GM23248 (cell line): ENCODE measurements around the gene DARS1. TPM values are rescaled to one million over a fixed set of nuclear protein-coding genes. Genes with fewer than 3 reads are reported as not detected.
"Not testable (repeated sequence)": the region's sequence is repeated elsewhere in the genome, so short reads cannot be mapped to it uniquely, and the experiment has no call there.

Experiments used
- DNase-seq: peaks from one replicate; pipeline ENCODE4 v3.0.0-alpha.2; 2015
- H2AFZ ChIP-seq: fragments of 200-600 bp; sonication (generic); 2 replicates; pipeline ENCODE4 v1.6.1; 2016; ENCODE audit warnings: antibody characterized with exemption
- H3F3A ChIP-seq: fragments of 200-600 bp; sonication (generic); 2 replicates; pipeline ENCODE4 v1.6.1; 2016; ENCODE audit warnings: mild to moderate bottlenecking, antibody characterized with exemption, mixed run types; ENCODE audit not compliant: insufficient read depth
- H3K27ac ChIP-seq: fragments of 200-600 bp; sonication (generic); 2 replicates; pipeline ENCODE4 v1.5.1; 2016; ENCODE audit warnings: mild to moderate bottlenecking
- H3K27me3 ChIP-seq: fragments of 200-600 bp; sonication (generic); replicated peaks from 2 replicates; pipeline ENCODE4 v1.6.1; 2016; ENCODE audit warnings: mild to moderate bottlenecking; ENCODE audit not compliant: insufficient read depth
- H3K36me3 ChIP-seq: fragments of 200-600 bp; sonication (generic); 2 replicates; pipeline ENCODE4 v1.6.1; 2016; ENCODE audit warnings: low read depth, mild to moderate bottlenecking
- H3K4me1 ChIP-seq: fragments of 200-600 bp; sonication (generic); 2 replicates; pipeline ENCODE4 v1.6.1; 2016; ENCODE audit warnings: mild to moderate bottlenecking; ENCODE audit not compliant: insufficient read depth
- H3K4me2 ChIP-seq: fragments of 200-600 bp; sonication (generic); one replicate; pipeline ENCODE4 v1.6.1; 2016; ENCODE audit warnings: mild to moderate bottlenecking; ENCODE audit not compliant: unreplicated experiment
- H3K4me3 ChIP-seq: fragments of 200-600 bp; sonication (generic); 2 replicates; pipeline ENCODE4 v1.5.1; 2016; ENCODE audit warnings: mild to moderate bottlenecking
- H3K79me2 ChIP-seq: fragments of 200-600 bp; sonication (generic); 2 replicates; pipeline ENCODE4 v1.6.1; 2016; ENCODE audit warnings: mild to moderate bottlenecking; ENCODE audit not compliant: insufficient read depth
- H3K9ac ChIP-seq: fragments of 200-600 bp; sonication (generic); 2 replicates; pipeline ENCODE4 v1.6.1; 2016; ENCODE audit warnings: mild to moderate bottlenecking
- H3K9me2 ChIP-seq: fragments of 200-600 bp; sonication (generic); 2 replicates; pipeline ENCODE4 v1.6.1; 2016; ENCODE audit warnings: mixed run types, mild to moderate bottlenecking, moderate library complexity; ENCODE audit not compliant: insufficient read depth
- H3K9me3 ChIP-seq: fragments of 200-600 bp; sonication (generic); one replicate; pipeline ENCODE4 v1.6.1; 2017; ENCODE audit warnings: low read depth
- H4K20me1 ChIP-seq: fragments of 200-600 bp; sonication (generic); 2 replicates; pipeline ENCODE4 v1.6.0; 2016; ENCODE audit not compliant: insufficient read depth
- EZH2 ChIP-seq: fragments of 200-600 bp; sonication (generic); IDR thresholded peaks from 2 replicates; pipeline ENCODE4 v1.6.1; 2018; ENCODE audit warnings: antibody characterized with exemption, mild to moderate bottlenecking; ENCODE audit not compliant: insufficient read depth, poor library complexity, severe bottlenecking
- EZH2phosphoT487 ChIP-seq: fragments of 200-600 bp; sonication (generic); IDR thresholded peaks from 2 replicates; pipeline ENCODE4 v1.6.1; 2018; ENCODE audit warnings: antibody characterized with exemption, moderate library complexity, mild to moderate bottlenecking, low read depth; ENCODE audit not compliant: insufficient read depth
- WGBS, 2 experiments: methylation state at CpG; one replicate each; pipeline ENCODE4 v1.1.6; 2015 to 2017; ENCODE audit warnings: low lambda C conversion rate in 2 of 2, low coverage in 1 of 2; ENCODE audit errors: missing lambda C conversion rate in 2 of 2; 5-methylcytosine and 5-hydroxymethylcytosine counted together
- in situ Hi-C: fragments of 300-500 bp; cut with MboI; formaldehyde crosslinking; loops from 2 replicates; pipeline ENCODE4 v1.15.0; 2020
- polyA plus RNA-seq: library from polyadenylated mRNA; unstranded; fragments of >200 nt; fragmentation: Nextera tagmentation; extraction: Ambion mirVana; gene quantifications from 2 replicates; pipeline ENCODE4 v1.2.1, GENCODE V29; 2016
- total RNA-seq: library from RNA; depleted of rRNA; stranded (reverse); fragments of >200 nt; shearing (Covaris generic); gene quantifications from 2 replicates; pipeline ENCODE4 v1.2.3, GENCODE V29; 2014

The DARS1 gene
- total and polyA plus RNA-seq, 2 experiments from 2014 or later = 109 to 121 TPM

DNA sequence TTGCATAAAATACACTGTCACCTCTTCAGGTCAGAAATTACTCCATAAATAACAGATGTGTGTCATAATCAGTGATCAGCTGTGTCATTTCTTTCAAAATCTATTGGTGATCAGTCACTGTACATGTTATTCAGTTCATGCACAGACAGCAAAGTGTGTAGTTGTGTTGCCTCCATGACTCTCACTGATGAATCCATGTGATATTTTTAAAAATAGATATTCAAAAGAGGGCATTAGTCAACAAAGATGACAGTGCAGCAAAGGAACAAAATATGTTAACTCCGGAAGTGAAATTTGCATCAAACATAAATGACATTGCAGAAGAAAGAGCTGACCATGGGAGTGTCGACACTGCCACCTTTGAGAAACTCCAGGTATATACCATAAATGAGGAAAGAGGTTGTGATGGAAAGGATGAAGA is 92.0 kb downstream of the DARS1 start:
- H3K79me2 ChIP-seq = no peaks in the 10 kb centered on the region
- WGBS, 2 experiments = 77 to 83% methylated on average over 2 of the region's 2 CpGs

DNA sequence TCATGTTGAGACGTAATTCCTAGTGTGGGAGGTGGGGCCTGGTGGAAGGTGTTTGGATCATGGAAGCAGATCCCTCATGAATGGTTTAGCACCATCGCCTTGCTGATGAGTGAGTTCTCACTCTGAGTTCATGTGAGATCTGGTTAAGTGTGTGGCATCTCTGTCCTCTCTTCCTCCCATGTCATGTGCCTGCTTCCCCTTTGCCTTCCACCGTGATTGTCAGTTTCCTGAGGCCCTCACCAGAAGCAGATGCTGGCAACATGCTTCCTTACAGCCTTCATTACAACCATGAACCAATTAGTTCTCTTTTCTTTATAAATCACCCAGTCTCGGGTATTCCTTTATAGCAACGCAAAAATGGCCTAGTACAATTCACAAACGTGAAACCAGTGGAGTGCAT is 94.6 kb downstream of the DARS1 start:
- in situ Hi-C loops = no loop called here
- 45 to 48% methylated on average over 6 of the region's 6 CpGs for WGBS, 2 experiments

More for the DNA sequence above, 92.0 kb downstream of the DARS1 start:
- H3K4me2 ChIP-seq = no peak overlapping the region
- in situ Hi-C loops = no loop called here
- H3K9me2 ChIP-seq = no peaks in the 10 kb centered on the region
- no peaks in the 10 kb centered on the region for H3K36me3 ChIP-seq
- H3K4me3 ChIP-seq = no peak overlapping the region
- H3K27me3 ChIP-seq = no peaks in the 10 kb centered on the region
- H4K20me1 ChIP-seq = no peaks in the 10 kb centered on the region
- H3K9me3 ChIP-seq = no peaks in the 10 kb centered on the region
- no peaks in the 10 kb centered on the region for H3K4me1 ChIP-seq
- no peak overlapping the region for H3K27ac ChIP-seq
- no peaks in the 10 kb centered on the region for H3F3A ChIP-seq
- TF ChIP-seq EZH2 = no peak
- no peak for TF ChIP-seq EZH2phosphoT487
- no peak overlapping the region for H3K9ac ChIP-seq
- DNase-seq = no peak
- H2AFZ ChIP-seq = no peak overlapping the region

DNA sequence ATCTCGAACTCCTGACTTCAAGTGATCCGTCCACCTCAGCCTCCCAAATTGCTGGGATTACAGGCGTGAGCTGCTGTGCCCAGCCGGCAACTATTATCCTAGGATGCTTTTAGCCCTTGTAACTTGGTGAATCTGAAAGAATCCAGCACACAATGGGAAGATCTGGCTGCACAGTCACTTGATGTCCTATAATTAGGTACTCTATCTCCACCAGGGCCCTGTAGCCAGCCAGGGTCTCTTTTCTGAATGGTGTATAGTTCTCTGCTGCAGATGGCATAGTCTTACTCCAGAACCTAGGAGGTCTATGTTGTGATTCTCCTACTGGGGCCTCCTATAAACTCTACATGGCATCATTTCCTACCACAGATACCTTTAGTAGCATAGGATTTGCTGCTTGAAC is 95.3 kb downstream of the DARS1 start:
- no peaks in the 10 kb centered on the region for H3K27me3 ChIP-seq
- in situ Hi-C loops = no loop called here
- no peaks in the 10 kb centered on the region for H3K79me2 ChIP-seq
- no peak overlapping the region for H2AFZ ChIP-seq
- DNase-seq = no peak
- no peak for TF ChIP-seq EZH2
- no peak for TF ChIP-seq EZH2phosphoT487
- no peak overlapping the region for H3K9ac ChIP-seq
- no peaks in the 10 kb centered on the region for H3K9me3 ChIP-seq
- H3K36me3 ChIP-seq = no peaks in the 10 kb centered on the region
- H3K27ac ChIP-seq = no peak overlapping the region
- no peaks in the 10 kb centered on the region for H3K9me2 ChIP-seq
- 80 to 89% methylated on average over 4 of the region's 4 CpGs for WGBS, 2 experiments
- H3F3A ChIP-seq = no peaks in the 10 kb centered on the region
- H3K4me2 ChIP-seq = no peak overlapping the region
- H3K4me1 ChIP-seq = no peaks in the 10 kb centered on the region
- no peak overlapping the region for H3K4me3 ChIP-seq
- H4K20me1 ChIP-seq = no peaks in the 10 kb centered on the region

More for the DNA sequence above, 94.6 kb downstream of the DARS1 start:
- DNase-seq = no peak
- no peak overlapping the region for H3K27ac ChIP-seq
- H3K4me1 ChIP-seq = no peaks in the 10 kb centered on the region
- no peaks in the 10 kb centered on the region for H4K20me1 ChIP-seq
- no peak overlapping the region for H3K9ac ChIP-seq
- no peak overlapping the region for H3K4me2 ChIP-seq
- TF ChIP-seq EZH2phosphoT487 (no peak), EZH2 (no peak)
- no peaks in the 10 kb centered on the region for H3K36me3 ChIP-seq
- no peaks in the 10 kb centered on the region for H3K27me3 ChIP-seq
- no peaks in the 10 kb centered on the region for H3K9me3 ChIP-seq
- H3K9me2 ChIP-seq = no peaks in the 10 kb centered on the region
- H3K79me2 ChIP-seq = no peaks in the 10 kb centered on the region
- no peak overlapping the region for H3K4me3 ChIP-seq
- no peak overlapping the region for H2AFZ ChIP-seq
- H3F3A ChIP-seq = no peaks in the 10 kb centered on the region

DNA sequence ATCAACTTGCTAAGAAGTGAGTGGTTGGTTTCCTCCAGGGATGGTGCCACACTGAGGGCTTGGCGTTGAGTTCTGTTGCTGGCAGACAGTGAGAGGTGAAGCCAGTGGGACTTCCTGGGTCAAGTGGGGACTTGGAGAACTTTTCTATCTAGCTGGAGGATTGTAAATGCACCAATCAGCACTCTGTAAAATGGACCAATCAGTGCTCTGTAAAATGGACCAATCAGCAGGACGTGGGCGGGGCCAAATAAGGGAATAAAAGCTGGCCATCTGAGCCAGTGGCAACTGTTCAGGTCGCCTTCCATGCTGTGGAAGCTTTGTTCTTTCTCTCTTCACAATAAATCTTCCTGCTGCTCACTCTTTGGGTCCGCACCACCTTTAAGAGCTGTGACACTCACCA is 96.8 kb downstream of the DARS1 start:
- H3F3A ChIP-seq, H3K27me3 ChIP-seq, H2AFZ ChIP-seq, H3K27ac ChIP-seq, H3K79me2 ChIP-seq, H3K9me2 ChIP-seq, H3K36me3 ChIP-seq, H3K4me1 ChIP-seq, DNase-seq, H3K9me3 ChIP-seq, H3K9ac ChIP-seq, H3K4me2 ChIP-seq, H4K20me1 ChIP-seq, H3K4me3 ChIP-seq, in situ Hi-C loops: not testable (repeated sequence)
- 54 to 62% methylated on average over 5 of the region's 5 CpGs for WGBS, 2 experiments

GRCh38 chr2:135885709-135886108 is 99.7 kb downstream of the DARS1 start:
- Histone ChIP-seq H3K9me2 (no peaks in the 10 kb centered on the region), H3K4me2 (no peak overlapping the region), H3K36me3 (no peaks in the 10 kb centered on the region), H3K9ac (no peak overlapping the region), H3K9me3 (no peaks in the 10 kb centered on the region), H3K4me3 (no peak overlapping the region), H3F3A (no peaks in the 10 kb centered on the region), H4K20me1 (no peaks in the 10 kb centered on the region), H3K27me3 (no peaks in the 10 kb centered on the region; the same call in 1 of the 2 replicates), H3K27ac (no peak overlapping the region), H2AFZ (no peak overlapping the region), H3K4me1 (no peaks in the 10 kb centered on the region), H3K79me2 (no peaks in the 10 kb centered on the region)
- no peak for TF ChIP-seq EZH2
- TF ChIP-seq EZH2phosphoT487 = no peak
- 65 to 71% methylated on average over 4 of the region's 4 CpGs for WGBS, 2 experiments
- in situ Hi-C loops = no loop called here
- no peak for DNase-seq
